Tibial artery (tissue), 4 donors: ENCODE measurements around the gene MRTFB.

Source experiments
- DNase-seq, 2 donors: peaks; one replicate each; pipeline ENCODE4 v3.0.0-alpha.2; 2019
- H3K27ac ChIP-seq, 2 donors: fragments of 200-600 bp; sonication (generic) in 1 of 2; 1 replicate in 1 of 2; 2 replicates in 1 of 2; pipeline ENCODE4 v1.5.1; 2018 to 2019; ENCODE audit warnings: mild to moderate bottlenecking in 1 of 2
- H3K27me3 ChIP-seq, 2 donors: fragments of 200-600 bp; sonication (generic) in 1 of 2; one replicate each; pipeline versions ENCODE4 v1.5.1 to v1.6.0; 2016 to 2019
- H3K36me3 ChIP-seq, 3 donors: fragments of 200-600 bp; sonication (generic) in 2 of 3; one replicate each; pipeline ENCODE4 v1.5.1; 2016 to 2019; ENCODE audit warnings: mild to moderate bottlenecking in 2 of 3
- H3K4me1 ChIP-seq, 4 donors: fragments of 200-600 bp; sonication (generic) in 2 of 4; 1 replicate in 3 of 4; 2 replicates in 1 of 4; pipeline ENCODE4 v1.5.1; 2016 to 2019
- H3K4me3 ChIP-seq, 2 donors: fragments of 200-600 bp; sonication (generic) in 1 of 2; 1 replicate in 1 of 2; 2 replicates in 1 of 2; pipeline ENCODE4 v1.5.1; 2018 to 2019; ENCODE audit warnings: mild to moderate bottlenecking in 2 of 2
- H3K9me3 ChIP-seq, 3 donors: fragments of 200-600 bp; sonication (generic) in 1 of 3; one replicate each; pipeline ENCODE4 v1.5.1; 2016 to 2019
- intact Hi-C: fragments of 100-400 bp; cut with DNase I; formaldehyde crosslinking; loops from one replicate; pipeline ENCODE4 v1.15.0; 2023; ENCODE audit warnings: low total_unique reads
- TF ChIP-seq, protein P1 (sequence below), 2 experiments: fragments of 200-600 bp in 1 of 2; fragments of 450-650 bp in 1 of 2; IDR thresholded peaks; one replicate each; pipeline ENCODE4 v1.5.1; 2017 to 2019; ENCODE audit warnings: antibody characterized with exemption in 2 of 2, mild to moderate bottlenecking in 1 of 2, moderate library complexity in 1 of 2

The MRTFB gene

DNA sequence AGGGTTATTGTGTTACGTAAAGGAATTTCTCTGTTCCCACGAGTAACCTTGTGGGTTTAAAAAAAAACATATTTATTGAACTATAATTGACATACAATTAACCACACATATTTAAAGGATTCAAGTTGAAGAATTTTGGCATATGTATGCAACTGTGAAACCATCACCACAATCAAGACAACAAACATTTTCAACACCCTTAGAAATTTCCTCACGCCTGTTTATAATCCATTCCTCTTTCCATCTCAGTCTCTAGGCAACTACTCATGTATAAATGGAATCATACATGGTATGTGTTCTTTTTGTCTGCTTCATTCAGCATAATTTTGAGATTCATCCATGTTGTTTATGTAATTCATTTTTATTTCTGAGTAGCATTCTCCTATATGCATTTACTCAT, 104.0 kb downstream of the MRTFB start:
- TF ChIP-seq, protein P1, sequence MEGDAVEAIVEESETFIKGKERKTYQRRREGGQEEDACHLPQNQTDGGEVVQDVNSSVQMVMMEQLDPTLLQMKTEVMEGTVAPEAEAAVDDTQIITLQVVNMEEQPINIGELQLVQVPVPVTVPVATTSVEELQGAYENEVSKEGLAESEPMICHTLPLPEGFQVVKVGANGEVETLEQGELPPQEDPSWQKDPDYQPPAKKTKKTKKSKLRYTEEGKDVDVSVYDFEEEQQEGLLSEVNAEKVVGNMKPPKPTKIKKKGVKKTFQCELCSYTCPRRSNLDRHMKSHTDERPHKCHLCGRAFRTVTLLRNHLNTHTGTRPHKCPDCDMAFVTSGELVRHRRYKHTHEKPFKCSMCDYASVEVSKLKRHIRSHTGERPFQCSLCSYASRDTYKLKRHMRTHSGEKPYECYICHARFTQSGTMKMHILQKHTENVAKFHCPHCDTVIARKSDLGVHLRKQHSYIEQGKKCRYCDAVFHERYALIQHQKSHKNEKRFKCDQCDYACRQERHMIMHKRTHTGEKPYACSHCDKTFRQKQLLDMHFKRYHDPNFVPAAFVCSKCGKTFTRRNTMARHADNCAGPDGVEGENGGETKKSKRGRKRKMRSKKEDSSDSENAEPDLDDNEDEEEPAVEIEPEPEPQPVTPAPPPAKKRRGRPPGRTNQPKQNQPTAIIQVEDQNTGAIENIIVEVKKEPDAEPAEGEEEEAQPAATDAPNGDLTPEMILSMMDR (IDR thresholded peaks at IDR 0.05) = no peak
- no peak overlapping the region for H3K27ac ChIP-seq
- intact Hi-C loops = no loop called here
- no peak overlapping the region for H3K4me3 ChIP-seq
- no peak for DNase-seq
- H3K27me3 ChIP-seq = no peaks in the 10 kb centered on the region
- no peaks in the 10 kb centered on the region for H3K9me3 ChIP-seq
- no peaks in the 10 kb centered on the region for H3K4me1 ChIP-seq
- no peaks in the 10 kb centered on the region for H3K36me3 ChIP-seq

DNA sequence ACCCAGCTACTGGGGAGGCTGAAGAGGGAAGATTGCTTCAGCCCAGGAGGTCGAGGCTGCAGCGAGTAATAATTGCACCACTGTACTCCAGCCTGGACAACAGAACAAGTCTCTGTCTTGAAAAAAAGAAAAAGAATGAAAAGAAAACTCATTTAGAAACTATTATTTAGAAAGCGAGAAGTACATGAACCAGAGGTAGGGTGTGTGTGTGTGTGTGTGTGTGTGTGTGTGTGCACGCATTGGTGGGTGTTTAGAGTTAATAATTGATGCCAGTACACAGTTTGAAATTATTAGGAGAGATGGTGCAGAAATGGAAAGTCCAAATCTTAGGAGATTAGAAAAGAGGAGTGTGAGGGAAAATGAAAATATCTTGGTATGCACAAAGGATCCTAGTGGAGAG, 106.6 kb downstream of the MRTFB start:
- no peak for DNase-seq
- intact Hi-C loops = no loop called here
- H3K27me3 ChIP-seq = no peaks in the 10 kb centered on the region
- H3K9me3 ChIP-seq = no peaks in the 10 kb centered on the region
- H3K36me3 ChIP-seq = no peaks in the 10 kb centered on the region
- no peak overlapping the region for H3K4me3 ChIP-seq
- H3K4me1 ChIP-seq = peaks cover 0 to 18% (median 6%) of the 10 kb centered on the region in 4 donors
- H3K27ac ChIP-seq = no peak overlapping the region
- TF ChIP-seq, protein P1 (IDR thresholded peaks at IDR 0.05) = no peak

DNA sequence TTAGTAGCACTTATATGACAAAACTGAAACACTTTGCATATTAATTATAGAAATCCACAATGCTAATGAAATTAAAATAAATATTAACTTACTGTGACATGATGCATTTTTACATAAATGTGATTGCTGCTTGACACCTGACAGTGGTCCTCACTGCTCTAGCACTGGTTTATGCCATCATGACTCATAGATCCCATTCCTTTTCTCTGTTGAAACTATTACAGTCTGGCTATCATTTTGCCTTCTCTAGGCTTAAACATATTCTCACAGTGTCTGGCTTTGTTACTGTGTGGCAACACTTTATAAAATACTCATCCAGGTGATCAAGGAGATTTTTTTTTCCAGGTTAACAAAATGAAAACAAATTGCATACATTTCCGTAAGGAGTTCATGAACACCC, 108.0 kb downstream of the MRTFB start:
- Histone ChIP-seq H3K27ac (no peak overlapping the region), H3K4me1 (peaks cover 0 to 18% (median 6%) of the 10 kb centered on the region in 4 donors), H3K4me3 (no peak overlapping the region), H3K36me3 (no peaks in the 10 kb centered on the region), H3K27me3 (no peaks in the 10 kb centered on the region), H3K9me3 (no peaks in the 10 kb centered on the region)
- TF ChIP-seq, protein P1 (IDR thresholded peaks at IDR 0.05) = no peak
- intact Hi-C loops = no loop called here
- no peak for DNase-seq

DNA sequence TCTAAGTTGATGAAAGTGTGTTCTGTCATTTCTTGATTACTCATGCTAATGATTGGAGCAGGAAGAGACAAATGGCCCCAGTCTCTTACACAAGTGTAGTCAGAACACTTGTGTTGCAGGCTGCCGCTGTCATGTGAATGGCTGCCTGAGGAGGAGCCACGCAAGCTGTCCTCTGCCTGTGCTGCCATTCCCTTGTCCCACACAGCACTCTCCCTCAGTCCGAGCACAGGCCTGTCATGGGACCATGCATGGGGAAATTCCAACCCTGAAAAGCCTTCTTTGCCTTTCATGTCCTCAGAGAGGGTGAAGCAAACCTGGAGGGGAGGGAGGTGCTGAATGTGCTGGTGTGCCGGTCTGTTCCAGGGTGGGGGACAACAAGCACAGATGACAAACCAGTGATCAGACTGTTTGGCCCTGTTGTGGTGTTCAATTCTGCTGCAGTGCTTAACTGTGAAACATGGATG, 109.4 kb downstream of the MRTFB start:
- DNase-seq = no peak
- Histone ChIP-seq H3K27ac (no peak overlapping the region), H3K36me3 (no peaks in the 10 kb centered on the region), H3K4me1 (peaks cover 0 to 31% (median 14%) of the 10 kb centered on the region in 4 donors), H3K9me3 (no peaks in the 10 kb centered on the region), H3K4me3 (no peak overlapping the region), H3K27me3 (no peaks in the 10 kb centered on the region)
- TF ChIP-seq, protein P1 (IDR thresholded peaks at IDR 0.05) = no peak
- intact Hi-C loops = loop anchor here (10.0 kb wide), 1 partner anchor 106 kb away; the partner anchor contains the start of gene MRTFB

DNA sequence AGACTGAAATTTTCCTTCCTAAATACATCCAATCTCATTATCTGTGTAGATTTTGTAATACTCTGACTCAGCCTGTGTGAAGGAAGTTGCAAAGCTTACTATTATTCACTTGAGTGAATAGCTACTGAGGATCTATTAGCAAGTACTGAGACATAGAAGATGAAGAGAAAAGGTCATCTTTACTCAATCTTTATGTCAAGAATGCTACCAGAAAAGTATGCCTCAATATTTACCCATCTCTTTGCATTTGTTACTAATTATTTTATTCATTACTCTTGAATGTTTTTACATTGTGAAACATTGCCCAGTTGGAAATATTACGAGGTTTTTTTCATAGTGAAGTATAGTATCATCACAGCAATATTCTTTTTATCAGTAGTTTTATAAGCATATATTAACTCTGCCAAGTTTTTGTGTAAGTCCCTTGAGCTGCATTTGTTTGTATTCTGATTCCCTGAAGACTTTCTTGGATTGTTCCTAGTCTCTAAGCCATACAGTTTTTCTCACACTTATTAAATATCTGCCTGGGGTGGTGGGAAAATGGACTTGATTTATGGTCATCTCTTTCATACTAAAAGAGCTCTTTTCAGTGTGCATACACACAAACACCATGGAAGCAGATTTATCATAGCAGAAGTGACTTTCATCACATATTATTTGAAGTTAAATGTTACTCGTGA, 110.4 kb downstream of the MRTFB start:
- Histone ChIP-seq H3K36me3 (no peaks in the 10 kb centered on the region), H3K27ac (no peak overlapping the region), H3K9me3 (no peaks in the 10 kb centered on the region), H3K4me3 (no peak overlapping the region), H3K4me1 (peaks cover 0 to 35% (median 16%) of the 10 kb centered on the region in 4 donors), H3K27me3 (no peaks in the 10 kb centered on the region)
- intact Hi-C loops = loop anchor here (10.0 kb wide), 1 partner anchor 107 kb away; the partner anchor contains the start of gene MRTFB
- TF ChIP-seq, protein P1 (IDR thresholded peaks at IDR 0.05) = no peak
- no peak for DNase-seq
